SK-N-SH (cell line): Measurements from ENCODE around the gene WDR44. TPM values are rescaled to one million over a fixed set of nuclear protein-coding genes. Genes with fewer than 3 reads are reported as not detected.
"Not testable (repeated sequence)": the region's sequence is repeated elsewhere in the genome, so short reads cannot be mapped to it uniquely, and the experiment has no call there.

Experiments used
- CTCF ChIA-PET: fragments of 300-600, 350-600 bp; formaldehyde crosslinking; extraction: SDS; loops from one replicate; lab custom pipeline; 2021; lab: Yijun Ruan, JAX
- POLR2A ChIA-PET: fragments of 350-600 bp; sonication (Branson Sonifier 250); formaldehyde crosslinking; extraction: SDS; loops from one replicate; lab custom pipeline; 2020; ENCODE audit warnings: antibody characterized with exemption, inconsistent platforms; lab: Yijun Ruan, JAX
- DNase-seq: peaks from one replicate; pipeline ENCODE4 v3.0.0; 2012
- H2AFZ ChIP-seq: fragments of 200-600 bp; sonication (generic); 2 replicates; pipeline ENCODE4 v1.8.1; 2016; ENCODE audit warnings: antibody characterized with exemption, mild to moderate bottlenecking, low read depth
- H3F3A ChIP-seq: fragments of 200-600 bp; sonication (generic); replicated peaks from 2 replicates; pipeline ENCODE3; 2016; ENCODE audit warnings: antibody characterized with exemption, mild to moderate bottlenecking; ENCODE audit not compliant: insufficient read depth
- H3K27ac ChIP-seq, 2 experiments: fragments of 200-500 bp in 1 of 2; fragments of 200-600 bp in 1 of 2; sonication (Bioruptor generic) in 1 of 2; sonication (generic), shearing (Covaris generic) in 1 of 2; 2 replicates each; pipeline versions ENCODE4 v1.5.1 to v1.6.1; 2014 to 2016; ENCODE audit warnings: low read depth in 2 of 2, inconsistent platforms in 1 of 2, low read length in 1 of 2, mild to moderate bottlenecking in 1 of 2, mixed read lengths in 1 of 2
- H3K27me3 ChIP-seq: fragments of 200-600 bp; sonication (generic), shearing (Covaris generic); 2 replicates; pipeline ENCODE4 v1.6.1; 2016; ENCODE audit warnings: mixed run types; ENCODE audit not compliant: insufficient read depth
- H3K36me3 ChIP-seq, 2 experiments: fragments of 200-500 bp in 1 of 2; fragments of 200-600 bp in 1 of 2; sonication (Bioruptor generic) in 1 of 2; sonication (generic) in 1 of 2; replicated peaks in 1 of 2; 2 replicates each; pipeline versions ENCODE3 to v1.5.1; 2014 to 2016; ENCODE audit warnings: low read length in 1 of 2, mild to moderate bottlenecking in 1 of 2; ENCODE audit not compliant: insufficient read depth in 2 of 2, control insufficient read depth in 1 of 2
- H3K4me1 ChIP-seq, 2 experiments: fragments of 200-500 bp in 1 of 2; fragments of 200-600 bp in 1 of 2; sonication (Bioruptor generic) in 1 of 2; sonication (generic), shearing (Covaris generic) in 1 of 2; 2 replicates each; pipeline versions ENCODE4 v1.5.1 to v1.6.1; 2014 to 2016; ENCODE audit warnings: low read depth in 1 of 2, low read length in 1 of 2, mixed run types in 1 of 2; ENCODE audit not compliant: insufficient read depth in 2 of 2, control insufficient read depth in 1 of 2
- H3K4me2 ChIP-seq: fragments of 200-600 bp; sonication (generic), shearing (Covaris generic); 2 replicates; pipeline ENCODE4 v1.6.1; 2017; ENCODE audit warnings: mixed run types
- H3K4me3 ChIP-seq, 2 experiments: fragments of 200-500 bp in 1 of 2; fragments of 200-600 bp in 1 of 2; sonication (Bioruptor generic) in 1 of 2; sonication (generic), shearing (Covaris generic) in 1 of 2; 2 replicates each; pipeline versions ENCODE4 v1.5.1 to v1.8.1; 2014 to 2016; ENCODE audit warnings: low read depth in 2 of 2, inconsistent platforms in 1 of 2, low read length in 1 of 2, mild to moderate bottlenecking in 1 of 2, mixed read lengths in 1 of 2, moderate library complexity in 1 of 2
- H3K79me2 ChIP-seq: fragments of 200-600 bp; sonication (generic); 2 replicates; pipeline ENCODE4 v1.8.1; 2017; ENCODE audit warnings: mild to moderate bottlenecking; ENCODE audit not compliant: insufficient read depth
- H3K9ac ChIP-seq: fragments of 200-600 bp; sonication (generic); 2 replicates; pipeline ENCODE4 v1.6.1; 2017; ENCODE audit warnings: mixed run types
- H3K9me2 ChIP-seq: fragments of 200-600 bp; sonication (generic); 2 replicates; pipeline ENCODE4 v1.6.1; 2017; ENCODE audit warnings: mixed run types
- H3K9me3 ChIP-seq: fragments of 200-600 bp; sonication (generic); 2 replicates; pipeline ENCODE4 v1.6.1; 2017; ENCODE audit warnings: mixed run types, mild to moderate bottlenecking, moderate library complexity
- H4K20me1 ChIP-seq: fragments of 200-600 bp; sonication (generic); 2 replicates; pipeline ENCODE4 v1.6.1; 2017; ENCODE audit warnings: mild to moderate bottlenecking, mixed run types; ENCODE audit not compliant: insufficient read depth
- CTCF ChIP-seq: fragments of 200-600 bp; sonication (generic); IDR thresholded peaks from 2 replicates; pipeline ENCODE4 v1.6.1; 2017; ENCODE audit warnings: antibody characterized with exemption, mild to moderate bottlenecking, moderate library complexity
- ELF1 ChIP-seq: IDR thresholded peaks from 2 replicates; pipeline ENCODE4 v1.4.0; 2012
- FOSL2 ChIP-seq: IDR thresholded peaks from 2 replicates; pipeline ENCODE4 v1.4.0; 2012; ENCODE audit warnings: low read depth, mild to moderate bottlenecking, moderate library complexity, borderline replicate concordance
- FOXJ3 ChIP-seq: sonication (generic); formaldehyde crosslinking; IDR thresholded peaks from 2 replicates; pipeline ENCODE4 v1.5.1; 2020; ENCODE audit warnings: mild to moderate bottlenecking, missing genetic modification reagents
- GABPA ChIP-seq: IDR thresholded peaks from 2 replicates; pipeline ENCODE4 v1.4.0; 2012; ENCODE audit warnings: low read depth, mild to moderate bottlenecking
- GATA2 ChIP-seq: sonication (generic); formaldehyde crosslinking; IDR thresholded peaks from 2 replicates; pipeline ENCODE4 v1.5.0; 2020; ENCODE audit warnings: mild to moderate bottlenecking, missing genetic modification reagents
- IRF3 ChIP-seq: fragments of 150-350 bp; IDR thresholded peaks from 2 replicates; pipeline ENCODE4 v1.6.1; 2016; ENCODE audit warnings: mild to moderate bottlenecking, low read depth, low read length
- JUND ChIP-seq: IDR thresholded peaks from 2 replicates; pipeline ENCODE4 v1.4.0; 2012
- NRF1 ChIP-seq: IDR thresholded peaks from 2 replicates; pipeline ENCODE4 v1.6.1; 2012; ENCODE audit warnings: low read depth, mild to moderate bottlenecking, low read length
- PBX3 ChIP-seq: IDR thresholded peaks from 2 replicates; pipeline ENCODE4; 2012
- POLR2AphosphoS5 ChIP-seq: IDR thresholded peaks from 2 replicates; pipeline ENCODE4 v1.6.1; 2012; ENCODE audit warnings: low read depth, low read length
- RXRA ChIP-seq: IDR thresholded peaks from 2 replicates; pipeline ENCODE4 v1.4.0; 2012; ENCODE audit warnings: low read depth, mild to moderate bottlenecking, borderline replicate concordance
- SMC3 ChIP-seq: IDR thresholded peaks from 2 replicates; pipeline ENCODE4 v1.6.1; 2012; ENCODE audit warnings: low read depth, low read length, improper control_type of control experiment
- TAF1 ChIP-seq: IDR thresholded peaks from 2 replicates; pipeline ENCODE4 v1.6.1; 2012; ENCODE audit warnings: low read depth, mild to moderate bottlenecking, low read length, moderate library complexity, borderline replicate concordance
- TCF12 ChIP-seq: IDR thresholded peaks from 2 replicates; pipeline ENCODE4 v1.4.0; 2012
- YY1 ChIP-seq: IDR thresholded peaks from 2 replicates; pipeline ENCODE4 v1.4.0; 2012; ENCODE audit warnings: low read depth, mild to moderate bottlenecking
- WGBS: methylation state at CpG from one replicate; pipeline ENCODE4 v1.1.6; 2017; ENCODE audit warnings: low lambda C conversion rate; 5-methylcytosine and 5-hydroxymethylcytosine counted together
- polyA plus RNA-seq, 3 experiments: library from polyadenylated mRNA; depleted of rRNA; stranded (reverse); fragments of >200 nt; gene quantifications; 2 replicates each; pipeline ENCODE4 v1.2.3, GENCODE V29; 2012

WDR44 gene
- polyA plus RNA-seq, 1 of the 3 experiments (the other 2 are of a cell fraction), result 5.3 TPM

GRCh38 chrX:118305827-118306226 is 40.1 kb upstream of the WDR44 start:
- H3K4me3 ChIP-seq, POLR2A ChIA-PET, H3F3A ChIP-seq, H3K4me2 ChIP-seq, H3K9ac ChIP-seq, H3K9me3 ChIP-seq, H3K4me1 ChIP-seq, CTCF ChIA-PET, H3K79me2 ChIP-seq, DNase-seq, H3K27me3 ChIP-seq, H3K27ac ChIP-seq, H4K20me1 ChIP-seq, H3K36me3 ChIP-seq, H3K9me2 ChIP-seq, H2AFZ ChIP-seq: not testable (repeated sequence)
- WGBS, result 23% methylated on average over 2 of the region's 2 CpGs

- no peak for DNase-seq
- no peaks in the 10 kb centered on the region for H3K79me2 ChIP-seq
- no peaks in the 10 kb centered on the region for H4K20me1 ChIP-seq
- no peak overlapping the region for H3K4me3 ChIP-seq
- H3F3A ChIP-seq, result no peaks in the 10 kb centered on the region
- H3K4me1 ChIP-seq, result no peaks in the 10 kb centered on the region
- no peak overlapping the region for H3K9ac ChIP-seq
- no peaks in the 10 kb centered on the region for H3K9me3 ChIP-seq
- H3K27me3 ChIP-seq, result no peaks in the 10 kb centered on the region
- H2AFZ ChIP-seq, result no peak overlapping the region
- H3K9me2 ChIP-seq, result no peaks in the 10 kb centered on the region
- 36% methylated on average over 2 of the region's 2 CpGs for WGBS
- H3K4me2 ChIP-seq, result no peak overlapping the region
- no peaks in the 10 kb centered on the region for H3K36me3 ChIP-seq
- ChIA-PET CTCF (interaction anchor here (2.1 kb wide), 1 partner anchor 11 kb away, joined by 5 read pairs; no protein-coding TSS in a partner anchor), POLR2A (no interaction called here)
- no peak for TF ChIP-seq FOSL2
- TF ChIP-seq POLR2AphosphoS5, result no peak
- no peak for TF ChIP-seq JUND
- no peak for TF ChIP-seq RXRA
- TF ChIP-seq YY1, result no peak
- TF ChIP-seq NRF1, result no peak
- no peak for TF ChIP-seq FOXJ3
- TF ChIP-seq TCF12, result no peak
- no peak for TF ChIP-seq CTCF
- no peak for TF ChIP-seq IRF3
- H3K27ac ChIP-seq, result no peak overlapping the region
These were observed 30.4 kb upstream of the WDR44 start for GRCh38 chrX:118315529-118315928.

GRCh38 chrX:118324588-118324987 is 21.3 kb upstream of the WDR44 start:
- Histone ChIP-seq H3K9ac (no peak overlapping the region), H2AFZ (no peak overlapping the region), H3K4me2 (no peak overlapping the region), H4K20me1 (no peaks in the 10 kb centered on the region), H3K4me3 (no peak overlapping the region), H3K9me2 (no peaks in the 10 kb centered on the region), H3K27ac (no peak overlapping the region), H3K79me2 (no peaks in the 10 kb centered on the region), H3K9me3 (no peaks in the 10 kb centered on the region), H3F3A (no peaks in the 10 kb centered on the region), H3K4me1 (no peaks in the 10 kb centered on the region), H3K27me3 (no peaks in the 10 kb centered on the region; the same call in 1 of the 2 replicates), H3K36me3 (no peaks in the 10 kb centered on the region)
- no peak for DNase-seq
- CTCF ChIA-PET, result interaction anchor here (0.6 to 2.0 kb wide), 3 partner anchors 12 to 19 kb away, joined by 5 to 10 read pairs (median 5); no protein-coding TSS in a partner anchor
- POLR2A ChIA-PET, result no interaction called here
- whole genome bisulfite sequencing, result 25% methylated on average over 4 of the region's 4 CpGs
- no peak for TF ChIP-seq TCF12
- TF ChIP-seq TAF1, result no peak
- no peak for TF ChIP-seq SMC3
- no peak for TF ChIP-seq GATA2
- TF ChIP-seq NRF1, result no peak
- no peak for TF ChIP-seq GABPA
- no peak for TF ChIP-seq ELF1
- no peak for TF ChIP-seq CTCF
- TF ChIP-seq RXRA, result no peak
- TF ChIP-seq YY1, result no peak
- no peak for TF ChIP-seq PBX3
